HL-60 (cell line): ENCODE data around the gene TCF15.

Source experiments
- DNase-seq, 2 experiments: peaks; one replicate each; pipeline ENCODE4 v3.0.0-alpha.2; 2010 to 2020; ENCODE audit warnings: low read depth in 1 of 2, low spot score in 1 of 2
- H3K27ac ChIP-seq: fragments of 250-450 bp; sonication (Bioruptor Pico); replicated peaks from 2 replicates; pipeline ENCODE4 v1.5.1; 2020; ENCODE audit warnings: mild to moderate bottlenecking, moderate library complexity
- H3K27me3 ChIP-seq: fragments of 250-450 bp; sonication (Bioruptor Pico); 2 replicates; pipeline ENCODE4 v1.5.1; 2021; ENCODE audit warnings: mild to moderate bottlenecking, moderate library complexity; ENCODE audit not compliant: insufficient read depth, poor library complexity, severe bottlenecking
- H3K4me3 ChIP-seq: replicated peaks from 2 replicates; pipeline ENCODE4 v1.5.1; 2011; ENCODE audit warnings: mild to moderate bottlenecking, control low read depth, low read length; ENCODE audit not compliant: insufficient read depth
- CTCF ChIP-seq: IDR thresholded peaks from one replicate; pipeline ENCODE4 v1.5.1; 2011; ENCODE audit warnings: low read length, control low read depth, inconsistent platforms; ENCODE audit not compliant: insufficient read depth
- GABPA ChIP-seq: IDR thresholded peaks from 2 replicates; pipeline ENCODE4 v1.6.1; 2012; ENCODE audit warnings: low read depth
- POLR2AphosphoS5 ChIP-seq: IDR thresholded peaks from 2 replicates; pipeline ENCODE4 v1.6.1; 2012; ENCODE audit warnings: low read depth
- REST ChIP-seq: IDR thresholded peaks from 2 replicates; pipeline ENCODE4 v1.6.1; 2012; ENCODE audit warnings: low read depth; ENCODE audit not compliant: insufficient replicate concordance
- SPI1 ChIP-seq: IDR thresholded peaks from 2 replicates; pipeline ENCODE4 v1.6.1; 2012; ENCODE audit warnings: low read depth, mild to moderate bottlenecking, borderline replicate concordance

Gene TCF15

GRCh38 chr20:592506-592905 is 17.6 kb downstream of the TCF15 start:
- Histone ChIP-seq H3K27me3 (no peaks in the 10 kb centered on the region), H3K27ac (no peak overlapping the region), H3K4me3 (no peak overlapping the region)
- DNase-seq: no peak
- TF ChIP-seq REST (no peak), GABPA (no peak), SPI1 (no peak), POLR2AphosphoS5 (no peak), CTCF (no peak)

GRCh38 chr20:591941-592340 is 18.2 kb downstream of the TCF15 start:
- no peaks in the 10 kb centered on the region for H3K27me3 ChIP-seq
- H3K4me3 ChIP-seq: no peak overlapping the region
- TF ChIP-seq REST: no peak
- TF ChIP-seq CTCF: no peak
- no peak for TF ChIP-seq POLR2AphosphoS5
- TF ChIP-seq SPI1: no peak
- no peak for TF ChIP-seq GABPA
- no peak for DNase-seq
- no peak overlapping the region for H3K27ac ChIP-seq

GRCh38 chr20:588932-589672 is 21.0 kb downstream of the TCF15 start:
- no peaks in the 10 kb centered on the region for H3K27me3 ChIP-seq
- TF ChIP-seq REST: no peak
- TF ChIP-seq GABPA: no peak
- TF ChIP-seq SPI1: no peak
- TF ChIP-seq CTCF: no peak
- TF ChIP-seq POLR2AphosphoS5: no peak
- no peak for DNase-seq
- H3K4me3 ChIP-seq: no peak overlapping the region
- no peak overlapping the region for H3K27ac ChIP-seq
